Body of pancreas (tissue), 4 donors: ENCODE results near the gene COPG2.

Experiments used
- CTCF ChIP-seq, 7 experiments: fragments of 450-650 bp in 4 of 7; fragments of 200-600 bp in 3 of 7; sonication (generic) in 3 of 7; IDR thresholded peaks; one replicate each; pipeline ENCODE4 v1.5.1; 2016 to 2019; ENCODE audit warnings: antibody characterized with exemption in 7 of 7
- POLR2A ChIP-seq, 3 donors: fragments of 450-650 bp; IDR thresholded peaks; one replicate each; pipeline ENCODE4 v1.6.1; 2016; ENCODE audit warnings: antibody characterized with exemption in 3 of 3, mild to moderate bottlenecking in 2 of 3

GRCh38 chr7:130632111-130632510 lies 36.4 kb downstream of the COPG2 start:
- no peak for TF ChIP-seq CTCF (IDR thresholded peaks at IDR 0.05)
- no peak for TF ChIP-seq POLR2A (IDR thresholded peaks at IDR 0.05)
